ELR (cell line): ENCODE measurements around the gene MAPK7.

Experiments
- DNase-seq: peaks from one replicate; pipeline ENCODE4 v3.0.0-alpha.2; 2015; ENCODE audit warnings: low read depth

MAPK7 gene

DNA sequence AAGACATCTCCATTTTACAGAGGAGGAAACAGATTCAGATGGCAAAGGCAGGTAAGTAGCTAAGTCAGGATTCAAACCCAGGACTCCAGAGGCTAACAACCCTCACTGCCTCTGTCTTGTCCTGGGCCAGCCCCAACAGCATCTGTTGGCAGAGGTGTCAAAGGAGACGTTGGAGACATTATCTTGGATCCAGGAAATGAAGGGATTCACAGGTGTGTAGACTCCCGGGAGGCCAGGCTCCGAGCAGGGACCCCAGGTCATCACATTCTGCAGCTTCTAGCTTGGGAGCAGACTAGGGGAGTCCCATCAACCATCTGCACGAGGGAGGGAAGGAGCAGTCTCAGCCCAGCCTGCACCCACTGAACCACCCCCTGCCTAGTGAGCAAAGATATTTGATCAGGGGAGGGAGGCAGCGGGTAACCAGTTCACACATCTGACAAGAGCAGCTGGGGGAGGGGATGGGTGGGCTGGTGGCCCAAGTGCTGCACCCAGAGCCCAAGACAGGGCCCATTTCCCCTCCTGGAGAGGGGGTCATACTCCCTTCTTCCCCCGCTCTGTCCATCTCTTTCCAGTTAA lies 14.8 kb upstream of the MAPK7 start:
- no peak for DNase-seq

DNA sequence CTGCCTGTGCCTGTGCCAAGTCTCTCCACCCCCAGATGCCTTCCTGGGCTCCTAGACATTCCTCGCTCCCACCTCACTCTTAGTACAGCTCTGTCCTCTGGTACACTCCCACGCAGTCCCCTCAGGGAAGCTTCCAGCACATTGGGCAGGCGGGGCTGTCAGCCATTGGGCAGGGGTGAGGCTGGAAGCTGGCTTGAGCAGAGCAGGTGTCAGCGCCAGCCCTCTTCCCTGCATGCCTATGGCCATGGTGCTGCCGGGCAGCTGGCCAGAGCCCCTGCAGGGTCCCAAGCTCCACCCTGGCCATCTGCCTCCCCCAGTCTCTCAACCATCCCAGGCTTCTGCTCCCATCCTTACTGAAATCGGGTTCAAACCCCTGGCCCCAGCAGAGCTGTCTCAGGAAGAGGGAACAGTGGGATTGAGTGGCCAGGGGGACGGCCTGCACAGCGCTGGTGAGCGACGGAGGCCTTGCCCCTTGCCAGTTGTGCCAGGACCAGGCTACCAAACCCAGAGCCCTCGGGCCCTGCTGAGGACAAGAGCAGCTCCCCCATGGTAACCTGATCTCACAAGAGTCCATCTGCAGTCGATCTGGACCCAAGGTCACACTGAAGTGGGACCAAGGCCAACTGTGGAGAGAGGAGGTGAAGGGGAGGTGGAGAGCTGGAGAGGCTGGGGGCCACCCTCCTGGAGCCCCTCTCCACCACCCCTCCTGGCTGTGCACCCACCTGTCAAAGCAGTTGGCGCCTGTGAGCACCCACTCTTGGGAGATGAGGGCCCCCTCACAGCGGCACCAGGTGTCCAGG lies 13.4 kb upstream of the MAPK7 start:
- no peak for DNase-seq

GRCh38 chr17:19365499-19365817 lies 12.8 kb upstream of the MAPK7 start:
- DNase-seq: no peak

GRCh38 chr17:19365833-19366636 lies 12.3 kb upstream of the MAPK7 start:
- no peak for DNase-seq

DNA sequence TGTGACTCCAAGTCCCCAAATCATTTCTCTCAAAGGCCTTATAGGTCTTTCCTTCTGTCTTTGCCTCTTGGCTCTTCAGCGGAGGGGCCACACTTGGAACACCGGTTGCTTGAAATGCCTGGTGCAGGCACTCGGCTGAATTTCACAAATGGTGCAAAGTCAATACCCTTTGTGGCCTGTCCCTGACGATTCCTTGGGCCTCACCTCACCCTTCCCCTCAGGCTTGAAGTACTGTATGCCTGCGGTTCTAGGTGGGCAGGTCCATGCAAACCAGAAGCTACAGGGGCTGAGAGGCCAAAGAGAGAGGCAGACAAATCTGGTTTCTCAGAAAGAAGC lies 11.7 kb upstream of the MAPK7 start:
- DNase-seq: no peak

- no peak for DNase-seq
Measured at GRCh38 chr17:19368229-19368628, 10.1 kb upstream of the MAPK7 start.

- DNase-seq: no peak
Measured at GRCh38 chr17:19369107-19369778, 9.1 kb upstream of the MAPK7 start.

DNA sequence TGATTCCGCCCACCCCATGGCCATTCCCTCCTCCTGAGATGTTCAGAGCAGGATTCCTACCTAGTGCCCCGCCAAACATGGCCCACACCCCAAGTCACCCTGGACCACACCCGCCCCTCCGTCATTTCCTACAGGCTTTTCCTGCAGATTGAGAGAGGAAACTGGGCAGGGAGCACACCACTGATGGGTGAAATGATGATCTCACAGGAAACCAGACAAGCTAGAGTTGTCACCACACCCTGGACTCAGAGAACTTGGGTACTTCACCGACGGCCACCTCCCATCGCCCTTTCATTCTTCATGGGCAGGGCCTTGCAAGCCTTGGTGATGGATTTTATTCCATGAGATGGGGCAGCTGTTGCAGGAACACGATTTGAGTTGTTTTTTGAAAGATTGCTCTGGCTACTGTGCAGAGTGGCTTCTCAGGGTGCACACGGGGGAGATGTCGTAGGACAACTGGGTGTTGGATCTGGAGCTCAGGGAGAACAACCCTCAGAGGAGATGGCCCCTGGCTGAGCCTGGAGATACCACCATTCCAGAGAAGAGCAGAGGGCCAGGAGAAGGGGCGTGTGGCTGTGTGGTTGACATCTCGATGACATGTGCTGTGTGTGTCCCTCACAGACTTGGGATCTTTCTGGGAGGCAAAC lies 8.3 kb upstream of the MAPK7 start:
- DNase-seq: no peak

DNA sequence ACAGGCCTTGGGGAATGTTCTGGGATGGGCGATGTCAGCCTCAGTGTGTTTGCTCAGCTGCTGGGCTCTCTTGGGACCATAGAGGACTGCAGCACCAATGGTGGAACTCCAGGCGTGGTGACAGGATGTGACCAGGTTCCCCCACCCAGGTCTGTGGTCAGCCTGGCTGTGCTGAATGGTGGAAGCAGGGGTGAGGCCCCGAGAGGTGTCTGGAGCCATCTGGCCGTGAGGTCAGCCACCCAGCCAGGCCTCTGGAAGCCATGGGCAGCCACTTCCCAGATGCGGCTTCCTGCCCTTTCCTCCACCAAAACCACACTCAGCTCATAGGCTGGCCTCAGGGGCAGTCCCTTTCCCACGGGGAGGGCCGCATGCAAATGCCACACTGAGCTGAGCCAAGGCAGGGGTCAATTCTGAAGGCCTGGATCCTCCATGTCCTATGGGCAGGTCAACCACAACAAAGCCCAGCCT lies 7.8 kb upstream of the MAPK7 start:
- DNase-seq: peak; percentile 19

DNA sequence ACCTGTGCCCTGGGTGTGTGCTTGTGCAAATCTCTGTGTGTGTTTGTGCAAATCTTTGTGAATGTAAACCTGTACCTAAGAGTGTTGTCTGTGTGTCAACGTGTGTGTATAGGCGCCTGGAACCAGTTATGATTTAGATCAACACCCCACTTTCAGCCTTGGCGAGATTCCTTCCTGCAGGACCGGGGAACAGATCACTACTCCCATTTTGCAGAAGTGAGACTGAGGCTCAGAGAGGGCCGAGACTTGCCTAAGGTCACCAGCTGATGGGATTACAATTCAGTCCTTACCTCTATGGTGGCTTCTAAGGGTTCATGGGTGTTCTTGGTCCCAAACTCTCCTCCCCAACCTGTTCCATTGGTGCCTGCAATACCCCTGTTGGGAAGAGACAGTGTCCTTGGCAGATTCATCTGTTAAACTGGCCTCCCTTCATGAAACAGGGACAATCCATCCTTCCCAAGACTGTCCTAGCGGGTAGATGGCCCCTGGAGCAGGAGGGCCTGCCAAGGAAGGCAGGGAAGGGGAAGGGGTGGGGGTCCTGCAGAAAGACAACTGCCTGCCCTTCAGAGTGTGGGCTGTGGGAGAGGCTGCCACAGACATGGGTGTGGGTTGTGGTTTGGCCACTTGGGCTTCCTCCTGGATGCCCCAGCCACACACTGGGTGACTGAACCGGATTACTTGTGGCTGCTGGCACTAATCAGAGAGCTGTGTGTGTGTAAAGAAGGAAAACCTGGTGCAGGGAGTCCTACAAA lies 6.9 kb upstream of the MAPK7 start:
- no peak for DNase-seq

- no peak for DNase-seq
Measured at GRCh38 chr17:19372011-19372370, 6.3 kb upstream of the MAPK7 start.

- DNase-seq: no peak
Measured at GRCh38 chr17:19372439-19372838, 5.9 kb upstream of the MAPK7 start.

GRCh38 chr17:19372866-19373504 lies 5.3 kb upstream of the MAPK7 start:
- DNase-seq: no peak

DNA sequence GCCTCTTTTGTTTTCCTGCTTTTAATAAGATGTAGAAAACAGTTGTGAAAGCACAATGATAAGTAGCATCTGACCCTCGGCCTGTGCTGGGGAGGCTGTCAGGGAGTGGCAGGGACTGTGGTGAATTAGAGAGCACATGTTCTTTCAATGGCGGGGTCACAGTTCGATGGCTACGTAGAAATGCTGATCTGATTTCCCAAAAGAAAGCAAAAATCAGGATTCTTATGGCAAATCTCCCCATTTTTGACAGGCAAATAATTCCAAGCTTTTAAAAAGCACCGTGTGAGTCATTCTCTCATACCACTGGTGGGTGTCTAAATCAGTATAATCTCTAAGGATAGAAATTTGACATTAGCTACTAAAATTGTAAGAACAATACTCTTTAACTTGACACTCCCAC lies 4.2 kb upstream of the MAPK7 start:
- DNase-seq: no peak

DNA sequence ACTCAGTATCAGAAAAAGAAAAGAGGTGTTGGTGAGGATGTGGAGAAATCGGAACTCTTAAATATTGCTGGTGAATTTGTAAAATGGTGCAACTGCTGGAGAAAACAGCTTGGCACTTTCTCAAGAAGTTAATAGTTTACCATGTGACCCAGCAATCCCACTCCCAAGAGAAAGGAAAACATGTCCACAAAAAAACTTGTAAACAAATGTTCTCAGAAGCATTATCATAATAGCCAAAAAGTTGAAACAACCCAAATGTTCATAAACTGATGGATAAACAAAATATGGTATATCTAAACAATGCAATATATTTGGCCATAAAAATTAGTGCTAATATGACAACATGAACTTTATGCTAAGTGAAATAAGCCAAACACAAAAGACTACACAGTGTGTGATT lies 2.6 kb upstream of the MAPK7 start:
- no peak for DNase-seq

- peak; percentile 26 for DNase-seq
Measured at GRCh38 chr17:19376811-19377210, 1.5 kb upstream of the MAPK7 start.

DNA sequence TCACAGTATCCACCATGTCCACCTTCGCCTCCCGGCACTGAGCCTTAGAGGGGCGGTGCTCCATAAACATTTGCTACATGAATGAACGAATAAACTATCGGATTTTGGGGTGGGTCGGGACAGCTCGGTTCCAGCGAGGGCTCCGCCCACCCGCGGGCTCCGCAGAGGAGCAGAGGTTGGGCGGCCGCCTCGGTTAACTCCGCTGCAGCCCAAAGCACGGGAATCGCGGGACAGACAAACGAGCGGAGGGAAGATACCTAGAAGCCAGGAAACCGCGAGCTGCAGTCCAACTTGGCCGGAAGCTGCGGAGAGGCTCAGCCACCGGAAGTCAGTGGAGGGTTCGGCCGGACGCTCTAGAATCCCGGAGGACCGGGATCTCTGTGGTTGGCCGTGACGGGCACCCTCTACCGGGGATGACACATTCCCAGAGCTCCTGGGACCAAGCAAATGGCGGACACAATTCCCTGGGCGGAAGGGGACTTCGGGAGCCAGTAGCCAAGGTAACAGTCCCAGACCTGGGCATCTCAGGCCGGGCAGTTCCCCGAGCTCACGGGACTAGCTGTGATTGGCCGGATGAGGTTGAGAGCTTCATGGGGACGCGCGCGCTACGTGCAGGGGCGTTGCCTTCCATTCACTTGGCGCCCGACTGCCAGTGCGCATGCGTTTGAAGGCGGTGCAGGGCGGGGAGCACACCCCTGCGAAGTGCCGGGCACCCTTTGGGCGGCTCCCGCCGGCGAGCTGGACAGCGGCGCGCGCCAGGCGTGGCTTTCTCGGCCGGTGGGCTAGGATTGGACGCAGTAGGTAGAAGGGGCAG lies 489 bp upstream of the MAPK7 start:
- DNase-seq: peak; percentile 98

GRCh38 chr17:19379361-19380065 lies 1.2 kb downstream of the MAPK7 start:
- DNase-seq: no peak

DNA sequence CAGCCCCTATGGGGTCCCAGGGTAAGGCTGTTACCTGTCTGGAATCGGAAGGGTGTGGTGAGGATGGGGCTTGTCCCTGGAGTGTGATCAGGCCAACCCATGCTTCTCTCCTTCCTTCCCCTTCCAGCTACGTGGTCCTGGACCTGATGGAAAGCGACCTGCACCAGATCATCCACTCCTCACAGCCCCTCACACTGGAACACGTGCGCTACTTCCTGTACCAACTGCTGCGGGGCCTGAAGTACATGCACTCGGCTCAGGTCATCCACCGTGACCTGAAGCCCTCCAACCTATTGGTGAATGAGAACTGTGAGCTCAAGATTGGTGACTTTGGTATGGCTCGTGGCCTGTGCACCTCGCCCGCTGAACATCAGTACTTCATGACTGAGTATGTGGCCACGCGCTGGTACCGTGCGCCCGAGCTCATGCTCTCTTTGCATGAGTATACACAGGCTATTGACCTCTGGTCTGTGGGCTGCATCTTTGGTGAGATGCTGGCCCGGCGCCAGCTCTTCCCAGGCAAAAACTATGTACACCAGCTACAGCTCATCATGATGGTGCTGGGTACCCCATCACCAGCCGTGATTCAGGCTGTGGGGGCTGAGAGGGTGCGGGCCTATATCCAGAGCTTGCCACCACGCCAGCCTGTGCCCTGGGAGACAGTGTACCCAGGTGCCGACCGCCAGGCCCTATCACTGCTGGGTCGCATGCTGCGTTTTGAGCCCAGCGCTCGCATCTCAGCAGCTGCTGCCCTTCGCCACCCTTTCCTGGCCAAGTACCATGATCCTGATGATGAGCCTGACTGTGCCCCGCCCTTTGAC lies 2.4 kb downstream of the MAPK7 start:
- no peak for DNase-seq
